Vagina (tissue), 2 donors: Measurements from ENCODE around the gene ERC2.

Experiments
- POLR2AphosphoS5 ChIP-seq, 2 donors: sonication (generic); formaldehyde crosslinking; IDR thresholded peaks; one replicate each; pipeline ENCODE4 v1.9.0; 2017; ENCODE audit warnings: antibody characterized with exemption in 2 of 2, mild to moderate bottlenecking in 2 of 2, low read depth in 1 of 2; ENCODE audit not compliant: insufficient read depth in 1 of 2
- TF ChIP-seq, protein P1 (sequence below), 3 experiments: fragments of 450-650 bp in 2 of 3; fragments of 200-600 bp in 1 of 3; sonication (generic) in 1 of 3; IDR thresholded peaks; one replicate each; pipeline ENCODE4 v1.5.1; 2017 to 2019; ENCODE audit warnings: antibody characterized with exemption in 3 of 3, mild to moderate bottlenecking in 2 of 3, moderate library complexity in 2 of 3

- TF ChIP-seq POLR2AphosphoS5 (IDR thresholded peaks at IDR 0.05; ENCODE audit: insufficient read depth in 1 of 2, low read depth in 1 of 2): no peak
- TF ChIP-seq, protein P1, sequence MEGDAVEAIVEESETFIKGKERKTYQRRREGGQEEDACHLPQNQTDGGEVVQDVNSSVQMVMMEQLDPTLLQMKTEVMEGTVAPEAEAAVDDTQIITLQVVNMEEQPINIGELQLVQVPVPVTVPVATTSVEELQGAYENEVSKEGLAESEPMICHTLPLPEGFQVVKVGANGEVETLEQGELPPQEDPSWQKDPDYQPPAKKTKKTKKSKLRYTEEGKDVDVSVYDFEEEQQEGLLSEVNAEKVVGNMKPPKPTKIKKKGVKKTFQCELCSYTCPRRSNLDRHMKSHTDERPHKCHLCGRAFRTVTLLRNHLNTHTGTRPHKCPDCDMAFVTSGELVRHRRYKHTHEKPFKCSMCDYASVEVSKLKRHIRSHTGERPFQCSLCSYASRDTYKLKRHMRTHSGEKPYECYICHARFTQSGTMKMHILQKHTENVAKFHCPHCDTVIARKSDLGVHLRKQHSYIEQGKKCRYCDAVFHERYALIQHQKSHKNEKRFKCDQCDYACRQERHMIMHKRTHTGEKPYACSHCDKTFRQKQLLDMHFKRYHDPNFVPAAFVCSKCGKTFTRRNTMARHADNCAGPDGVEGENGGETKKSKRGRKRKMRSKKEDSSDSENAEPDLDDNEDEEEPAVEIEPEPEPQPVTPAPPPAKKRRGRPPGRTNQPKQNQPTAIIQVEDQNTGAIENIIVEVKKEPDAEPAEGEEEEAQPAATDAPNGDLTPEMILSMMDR (IDR thresholded peaks at IDR 0.05): no peak
These were observed 672.5 kb downstream of the ERC2 start for GRCh38 chr3:55795746-55796145.
